OCI-LY3 (cell line): Measurements from ENCODE around the gene THAP10.
A peak's percentile ranks its signal among the peaks of the same experiment; 100 is the strongest.

Experiments used
- H2AFZ ChIP-seq: fragments of 200-600, 300-600 bp; shearing (Covaris generic); 2 replicates; pipeline ENCODE4 v1.6.0; 2014; ENCODE audit warnings: antibody characterized with exemption, low read depth, low read length
- H3K27ac ChIP-seq: fragments of 200-600, 300-600 bp; sonication (generic); 2 replicates; pipeline ENCODE4 v1.5.1; 2014; ENCODE audit warnings: mild to moderate bottlenecking, low read length, moderate library complexity, mixed read lengths
- H3K27me3 ChIP-seq: fragments of 200-600, 300-600 bp; sonication (generic); 2 replicates; pipeline ENCODE4 v1.6.1; 2014; ENCODE audit warnings: low read depth, low read length, mixed read lengths
- H3K36me3 ChIP-seq: fragments of 200-600, 300-600 bp; sonication (generic); replicated peaks from 2 replicates; pipeline ENCODE3; 2014; ENCODE audit warnings: low read depth, low read length, mixed read lengths
- H3K4me1 ChIP-seq: fragments of 300-600, 200-600 bp; sonication (generic); 2 replicates; pipeline ENCODE4 v1.6.1; 2014; ENCODE audit warnings: low read length, mixed read lengths
- H3K4me2 ChIP-seq: fragments of 200-600, 300-600 bp; sonication (generic); 2 replicates; pipeline ENCODE4 v1.6.1; 2014; ENCODE audit warnings: low read length, mixed read lengths
- H3K4me3 ChIP-seq: fragments of 300-600, 200-600 bp; sonication (generic); 2 replicates; pipeline ENCODE4 v1.5.1; 2014; ENCODE audit warnings: antibody characterized with exemption, mild to moderate bottlenecking, low read length, moderate library complexity
- H3K79me2 ChIP-seq: fragments of 300-600, 200-600 bp; shearing (Covaris generic); 2 replicates; pipeline ENCODE4 v1.6.1; 2014; ENCODE audit warnings: mild to moderate bottlenecking, low read length, mixed read lengths
- H3K9ac ChIP-seq: fragments of 300-600, 200-600 bp; shearing (Covaris generic); 2 replicates; pipeline ENCODE4 v1.6.0; 2014; ENCODE audit warnings: mild to moderate bottlenecking, low read length, moderate library complexity
- H3K9me3 ChIP-seq: fragments of 200-600, 300-600 bp; shearing (Covaris generic); 2 replicates; pipeline ENCODE4 v1.6.1; 2014; ENCODE audit warnings: low read length, mixed read lengths; ENCODE audit not compliant: insufficient read depth
- H4K20me1 ChIP-seq: fragments of 200-600, 300-600 bp; sonication (generic); 2 replicates; pipeline ENCODE4 v1.6.1; 2016; ENCODE audit warnings: low read length, mixed read lengths; ENCODE audit not compliant: insufficient read depth
- CTCF ChIP-seq: fragments of 200-600, 300-600 bp; sonication (generic); IDR thresholded peaks from 2 replicates; pipeline ENCODE4 v1.5.1; 2014; ENCODE audit warnings: antibody characterized with exemption, low read length, low read depth
- EZH2phosphoT487 ChIP-seq: fragments of 200-600 bp; shearing (Covaris generic); IDR thresholded peaks from 2 replicates; pipeline ENCODE4 v1.6.1; 2018; ENCODE audit warnings: antibody characterized with exemption, mixed run types, low read depth

Gene THAP10

GRCh38 chr15:70892002-70892911 lies at the start of gene THAP10, which contains the start of gene LRRC49:
Gene THAP10 (minus strand): TSS chr15:70892433. CDS start chr15:70892272, 161 bp downstream.
Gene LRRC49 (plus strand): TSS chr15:70892826. CDS start chr15:70892895, 69 bp downstream.
- peak within 1 kb of the TSS; percentile 44 for H3K4me2 ChIP-seq
- H3K9me3 ChIP-seq, result no peaks in the 10 kb centered on the region
- no peak for TF ChIP-seq CTCF
- H2AFZ ChIP-seq, result peak within 1 kb of the TSS; percentile 57
- H3K4me1 ChIP-seq, result peaks cover 13% of the 10 kb centered on the region
- H3K4me3 ChIP-seq, result no peak within 1 kb of the TSS
- peaks cover 4% of the 10 kb centered on the region; the same call in 1 of the 2 replicates for H3K27me3 ChIP-seq
- no peaks in the 10 kb centered on the region for H3K36me3 ChIP-seq
- H4K20me1 ChIP-seq, result no peaks in the 10 kb centered on the region
- H3K9ac ChIP-seq, result no peak within 1 kb of the TSS
- H3K27ac ChIP-seq, result no peak within 1 kb of the TSS
- H3K79me2 ChIP-seq, result no peaks in the 10 kb centered on the region

- TF ChIP-seq EZH2phosphoT487 (no peak), CTCF (no peak)
- H3K4me2 ChIP-seq, result no peak overlapping the region
- no peaks in the 10 kb centered on the region for H4K20me1 ChIP-seq
- peaks cover 49% of the 10 kb centered on the region for H3K4me1 ChIP-seq
- no peaks in the 10 kb centered on the region for H3K36me3 ChIP-seq
- no peak overlapping the region for H3K27ac ChIP-seq
- H3K9me3 ChIP-seq, result no peaks in the 10 kb centered on the region
- no peak overlapping the region for H2AFZ ChIP-seq
- no peak overlapping the region for H3K9ac ChIP-seq
- no peaks in the 10 kb centered on the region for H3K27me3 ChIP-seq
- no peaks in the 10 kb centered on the region for H3K79me2 ChIP-seq
- H3K4me3 ChIP-seq, result no peak overlapping the region
Observed at GRCh38 chr15:70936326-70936725, 44.1 kb upstream of the THAP10 start.

- H3K27me3 ChIP-seq, result no peaks in the 10 kb centered on the region
- H3K4me1 ChIP-seq, result peaks cover 49% of the 10 kb centered on the region
- H4K20me1 ChIP-seq, result no peaks in the 10 kb centered on the region
Observed at GRCh38 chr15:70935631-70936030, 43.4 kb upstream of the THAP10 start.

More at GRCh38 chr15:70935631-70936030, 43.4 kb upstream of the THAP10 start:
- H3K4me2 ChIP-seq, result no peak overlapping the region
- TF ChIP-seq EZH2phosphoT487 (no peak), CTCF (no peak)
- H3K79me2 ChIP-seq, result no peaks in the 10 kb centered on the region
- H3K9me3 ChIP-seq, result no peaks in the 10 kb centered on the region
- no peak overlapping the region for H3K4me3 ChIP-seq
- no peak overlapping the region for H3K9ac ChIP-seq
- no peak overlapping the region for H2AFZ ChIP-seq
- no peak overlapping the region for H3K27ac ChIP-seq
- no peaks in the 10 kb centered on the region for H3K36me3 ChIP-seq
